GM23338 (cell line): ENCODE results near the gene CARMIL1. TPM values are rescaled to one million over a fixed set of nuclear protein-coding genes. Genes with fewer than 3 reads are reported as not detected.

Experiments
- ATAC-seq: fragments of 200-7000 bp; cut with Tn5 transposase; 3 replicates; pipeline ENCODE4 v1.9.1; 2020
- DNase-seq: peaks from one replicate; pipeline ENCODE4 v3.0.0-alpha.2; 2015; ENCODE audit warnings: low spot score
- H2AFZ ChIP-seq: fragments of 200-600 bp; sonication (generic); 2 replicates; pipeline ENCODE4 v1.8.0; 2016; ENCODE audit warnings: antibody characterized with exemption, mild to moderate bottlenecking, moderate library complexity
- H3F3A ChIP-seq: fragments of 200-600 bp; sonication (generic); replicated peaks from 2 replicates; pipeline ENCODE4 v1.8.0; 2017; ENCODE audit warnings: antibody characterized with exemption, mixed run types, low read depth
- H3K27ac ChIP-seq: fragments of 200-600 bp; sonication (generic); 2 replicates; pipeline ENCODE4 v1.6.1; 2016; ENCODE audit warnings: low read depth
- H3K27me3 ChIP-seq: fragments of 200-600 bp; sonication (generic); 2 replicates; pipeline ENCODE4 v1.8.0; 2016; ENCODE audit warnings: mild to moderate bottlenecking, mixed run types, moderate library complexity; ENCODE audit not compliant: insufficient read depth
- H3K36me3 ChIP-seq: fragments of 200-600 bp; sonication (generic); 2 replicates; pipeline ENCODE4 v1.8.0; 2016; ENCODE audit warnings: mild to moderate bottlenecking; ENCODE audit not compliant: insufficient read depth
- H3K4me1 ChIP-seq: fragments of 200-600 bp; sonication (generic); 2 replicates; pipeline ENCODE4 v1.8.0; 2016; ENCODE audit warnings: mild to moderate bottlenecking, moderate library complexity; ENCODE audit not compliant: insufficient read depth
- H3K4me2 ChIP-seq: fragments of 200-600 bp; sonication (generic); 2 replicates; pipeline ENCODE4 v1.7.1; 2017; ENCODE audit warnings: mixed run types
- H3K4me3 ChIP-seq: fragments of 200-600 bp; sonication (generic); 2 replicates; pipeline ENCODE4 v1.6.1; 2016; ENCODE audit warnings: mixed run types
- H3K79me2 ChIP-seq: fragments of 200-600 bp; sonication (generic); replicated peaks from 2 replicates; pipeline ENCODE4 v1.8.0; 2017; ENCODE audit warnings: mild to moderate bottlenecking; ENCODE audit not compliant: insufficient read depth
- H3K9me2 ChIP-seq: fragments of 200-600 bp; sonication (generic); 2 replicates; pipeline ENCODE4 v1.8.0; 2017; ENCODE audit not compliant: insufficient read depth
- H4K20me1 ChIP-seq: fragments of 200-600 bp; sonication (generic); replicated peaks from 2 replicates; pipeline ENCODE4 v1.8.0; 2017; ENCODE audit warnings: mild to moderate bottlenecking; ENCODE audit not compliant: insufficient read depth
- H3K27ac Mint-ChIP-seq: 2 replicates; pipeline ENCODE4 v1.8.0; 2020; ENCODE audit warnings: inconsistent platforms, mild to moderate bottlenecking, moderate library complexity, mixed read lengths
- H3K27me3 Mint-ChIP-seq: 3 replicates; pipeline ENCODE4 v1.8.0; 2022; ENCODE audit warnings: low read depth, mild to moderate bottlenecking, moderate library complexity, mixed read lengths, inconsistent platforms; ENCODE audit not compliant: insufficient read depth, poor library complexity
- H3K36me3 Mint-ChIP-seq: 3 replicates; pipeline ENCODE4 v1.8.0; 2021; ENCODE audit warnings: low read depth, mild to moderate bottlenecking, inconsistent platforms, moderate library complexity, mixed read lengths
- H3K4me1 Mint-ChIP-seq: 3 replicates; pipeline ENCODE4 v1.8.0; 2020; ENCODE audit warnings: mild to moderate bottlenecking, inconsistent platforms, mixed read lengths
- H3K4me3 Mint-ChIP-seq: 3 replicates; pipeline ENCODE4 v1.8.0; 2021; ENCODE audit warnings: moderate library complexity, mild to moderate bottlenecking, inconsistent platforms, mixed read lengths
- H3K9me3 Mint-ChIP-seq: 3 replicates; pipeline ENCODE4 v1.8.0; 2020; ENCODE audit warnings: moderate library complexity, mild to moderate bottlenecking, inconsistent platforms, mixed read lengths
- CREB1 ChIP-seq: fragments of 250-450 bp; sonication (Bioruptor Pico); IDR thresholded peaks from 2 replicates; pipeline ENCODE4 v1.5.0; 2020; ENCODE audit warnings: low read depth, mild to moderate bottlenecking, moderate library complexity
- EZH2 ChIP-seq: fragments of 200-600 bp; sonication (generic); IDR thresholded peaks from one replicate; pipeline ENCODE4 v1.8.0; 2017; ENCODE audit warnings: antibody characterized with exemption, mild to moderate bottlenecking, low read depth; ENCODE audit not compliant: unreplicated experiment
- EZH2phosphoT487 ChIP-seq: fragments of 200-600 bp; sonication (generic); IDR thresholded peaks from one replicate; pipeline ENCODE4 v1.8.1; 2018; ENCODE audit warnings: antibody characterized with exemption; ENCODE audit not compliant: unreplicated experiment
- JUNB ChIP-seq: IDR thresholded peaks from one replicate; pipeline ENCODE4 v1.6.1; 2016; ENCODE audit warnings: antibody characterized with exemption; ENCODE audit not compliant: unreplicated experiment
- NANOG ChIP-seq: IDR thresholded peaks from 2 replicates; pipeline ENCODE4 v1.6.1; 2016; ENCODE audit warnings: antibody characterized with exemption, borderline replicate concordance
- POLR2AphosphoS5 ChIP-seq: IDR thresholded peaks from 2 replicates; pipeline ENCODE4 v1.6.1; 2016; ENCODE audit warnings: antibody characterized with exemption, low read depth
- STAT1 ChIP-seq: IDR thresholded peaks from one replicate; pipeline ENCODE4 v1.6.1; 2016; ENCODE audit warnings: antibody characterized with exemption; ENCODE audit not compliant: unreplicated experiment
- ZNF114 ChIP-seq: fragments of 250-450 bp; sonication (Bioruptor Pico); IDR thresholded peaks from 2 replicates; pipeline ENCODE4 v1.5.0; 2020; ENCODE audit warnings: mild to moderate bottlenecking, moderate library complexity
- ZNF331 ChIP-seq: fragments of 250-450 bp; sonication (Bioruptor Pico); IDR thresholded peaks from 2 replicates; pipeline ENCODE4 v1.5.0; 2020; ENCODE audit warnings: low read depth, mild to moderate bottlenecking, moderate library complexity
- polyA plus RNA-seq: library from polyadenylated mRNA; unstranded; fragments of >200 nt; fragmentation: Nextera tagmentation; extraction: Ambion mirVana; gene quantifications from 2 replicates; pipeline ENCODE4 v1.2.1, GENCODE V29; 2016
- total RNA-seq: library from RNA; depleted of rRNA; stranded (reverse); fragments of >200 nt; shearing (Covaris generic); gene quantifications from 2 replicates; pipeline ENCODE4 v1.2.3, GENCODE V29; 2014
- TF ChIP-seq, protein P1 (sequence below), 2 experiments: fragments of 200-600 bp in 1 of 2; sonication (generic) in 1 of 2; conservative IDR thresholded peaks; 2 replicates each; pipeline versions ENCODE4 v1.5.1 to v1.6.1; 2016 to 2017; ENCODE audit warnings: antibody characterized with exemption in 2 of 2, low read depth in 2 of 2, mild to moderate bottlenecking in 2 of 2, moderate library complexity in 1 of 2
- TF ChIP-seq, protein P2 (sequence below): fragments of 250-450 bp; sonication (Bioruptor Pico); IDR thresholded peaks from 2 replicates; pipeline ENCODE4 v1.5.0; 2020; ENCODE audit warnings: mild to moderate bottlenecking, moderate library complexity

Gene CARMIL1
- total and polyA plus RNA-seq, 2 experiments from 2014 or later = 43.2 to 66.9 TPM

DNA sequence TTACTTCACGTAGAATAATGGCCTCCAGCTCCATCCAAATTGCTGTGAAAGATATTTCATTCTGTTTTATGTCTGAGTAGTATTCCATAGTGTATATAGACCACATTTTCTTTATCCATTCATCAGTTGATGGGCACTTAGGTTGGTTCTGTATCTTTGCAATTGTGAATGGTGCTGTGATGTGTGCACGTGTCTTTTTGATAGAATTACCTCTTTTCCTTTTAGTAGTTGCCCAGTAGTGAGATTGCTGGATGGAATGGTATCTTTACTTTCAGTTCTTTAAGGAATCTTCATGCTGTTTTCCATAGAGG, 91.8 kb downstream of the CARMIL1 start:
- Histone ChIP-seq H2AFZ (no peak overlapping the region), H3F3A (no peaks in the 10 kb centered on the region), H3K4me2 (peak overlapping the region; percentile 9; the same call in 1 of the 2 replicates), H3K79me2 (peaks cover 99% of the 10 kb centered on the region), H3K27ac (no peak overlapping the region), H3K4me1 (peaks cover 49% of the 10 kb centered on the region), H3K36me3 (no peaks in the 10 kb centered on the region), H4K20me1 (peaks cover 5% of the 10 kb centered on the region; the same call in 1 of the 2 replicates), H3K27me3 (no peaks in the 10 kb centered on the region), H3K9me2 (no peaks in the 10 kb centered on the region), H3K4me3 (no peak overlapping the region)
- TF ChIP-seq EZH2 (no peak), STAT1 (no peak), CREB1 (CRISPR knock-in tag) (no peak), NANOG (no peak), ZNF114 (CRISPR knock-in tag) (no peak), EZH2phosphoT487 (no peak), ZNF331 (no peak), POLR2AphosphoS5 (no peak)
- TF ChIP-seq, protein P1, sequence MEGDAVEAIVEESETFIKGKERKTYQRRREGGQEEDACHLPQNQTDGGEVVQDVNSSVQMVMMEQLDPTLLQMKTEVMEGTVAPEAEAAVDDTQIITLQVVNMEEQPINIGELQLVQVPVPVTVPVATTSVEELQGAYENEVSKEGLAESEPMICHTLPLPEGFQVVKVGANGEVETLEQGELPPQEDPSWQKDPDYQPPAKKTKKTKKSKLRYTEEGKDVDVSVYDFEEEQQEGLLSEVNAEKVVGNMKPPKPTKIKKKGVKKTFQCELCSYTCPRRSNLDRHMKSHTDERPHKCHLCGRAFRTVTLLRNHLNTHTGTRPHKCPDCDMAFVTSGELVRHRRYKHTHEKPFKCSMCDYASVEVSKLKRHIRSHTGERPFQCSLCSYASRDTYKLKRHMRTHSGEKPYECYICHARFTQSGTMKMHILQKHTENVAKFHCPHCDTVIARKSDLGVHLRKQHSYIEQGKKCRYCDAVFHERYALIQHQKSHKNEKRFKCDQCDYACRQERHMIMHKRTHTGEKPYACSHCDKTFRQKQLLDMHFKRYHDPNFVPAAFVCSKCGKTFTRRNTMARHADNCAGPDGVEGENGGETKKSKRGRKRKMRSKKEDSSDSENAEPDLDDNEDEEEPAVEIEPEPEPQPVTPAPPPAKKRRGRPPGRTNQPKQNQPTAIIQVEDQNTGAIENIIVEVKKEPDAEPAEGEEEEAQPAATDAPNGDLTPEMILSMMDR (conservative IDR thresholded peaks at IDR 0.05; ENCODE audit: low read depth in 2 of 2) = no peak
- Mint-ChIP-seq H3K36me3 (peaks cover 6% of the 10 kb centered on the region; the same call in 2 of the 3 replicates), H3K9me3 (peaks cover 7% of the 10 kb centered on the region; the same call in 2 of the 3 replicates), H3K27ac (no peak overlapping the region), H3K4me3 (no peak overlapping the region), H3K4me1 (peaks cover 49% of the 10 kb centered on the region), H3K27me3 (no peaks in the 10 kb centered on the region)
- DNase-seq = no peak
- no peak for ATAC-seq

DNA sequence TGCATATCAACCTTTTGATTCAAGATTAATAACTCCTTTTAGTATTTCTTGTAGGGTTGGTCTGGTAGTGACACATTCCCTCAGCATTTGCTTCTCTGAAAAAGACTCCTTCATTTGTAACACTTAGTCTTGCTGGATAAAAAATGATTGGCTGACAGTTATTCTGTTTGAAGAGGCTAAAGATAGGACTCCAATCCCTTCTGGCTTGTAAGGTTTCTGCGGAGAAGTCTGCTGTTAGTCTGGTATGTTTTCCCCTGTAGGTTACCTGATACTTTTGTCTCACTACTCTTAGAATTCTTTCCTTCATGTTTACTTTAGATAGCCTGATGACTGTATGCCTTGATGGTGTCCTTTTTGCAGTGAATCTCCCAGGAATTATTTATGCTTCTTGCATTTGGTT, 96.0 kb downstream of the CARMIL1 start:
- Histone ChIP-seq H2AFZ (no peak overlapping the region), H3K4me3 (no peak overlapping the region), H3K4me1 (peaks cover 14% of the 10 kb centered on the region), H3K79me2 (peaks cover 98% of the 10 kb centered on the region), H3K27ac (no peak overlapping the region), H4K20me1 (no peaks in the 10 kb centered on the region; the same call in 1 of the 2 replicates), H3K4me2 (no peak overlapping the region), H3K27me3 (no peaks in the 10 kb centered on the region), H3F3A (no peaks in the 10 kb centered on the region), H3K36me3 (no peaks in the 10 kb centered on the region), H3K9me2 (no peaks in the 10 kb centered on the region)
- Mint-ChIP-seq H3K4me1 (peaks cover 23% of the 10 kb centered on the region), H3K27me3 (no peaks in the 10 kb centered on the region), H3K36me3 (peaks cover 6% of the 10 kb centered on the region; the same call in 2 of the 3 replicates), H3K4me3 (no peak overlapping the region), H3K9me3 (peaks cover 7% of the 10 kb centered on the region; the same call in 2 of the 3 replicates), H3K27ac (no peak overlapping the region)
- ATAC-seq (no peak), DNase-seq (no peak)
- TF ChIP-seq EZH2 = no peak
- no peak for TF ChIP-seq CREB1 (CRISPR knock-in tag)
- TF ChIP-seq, protein P2, sequence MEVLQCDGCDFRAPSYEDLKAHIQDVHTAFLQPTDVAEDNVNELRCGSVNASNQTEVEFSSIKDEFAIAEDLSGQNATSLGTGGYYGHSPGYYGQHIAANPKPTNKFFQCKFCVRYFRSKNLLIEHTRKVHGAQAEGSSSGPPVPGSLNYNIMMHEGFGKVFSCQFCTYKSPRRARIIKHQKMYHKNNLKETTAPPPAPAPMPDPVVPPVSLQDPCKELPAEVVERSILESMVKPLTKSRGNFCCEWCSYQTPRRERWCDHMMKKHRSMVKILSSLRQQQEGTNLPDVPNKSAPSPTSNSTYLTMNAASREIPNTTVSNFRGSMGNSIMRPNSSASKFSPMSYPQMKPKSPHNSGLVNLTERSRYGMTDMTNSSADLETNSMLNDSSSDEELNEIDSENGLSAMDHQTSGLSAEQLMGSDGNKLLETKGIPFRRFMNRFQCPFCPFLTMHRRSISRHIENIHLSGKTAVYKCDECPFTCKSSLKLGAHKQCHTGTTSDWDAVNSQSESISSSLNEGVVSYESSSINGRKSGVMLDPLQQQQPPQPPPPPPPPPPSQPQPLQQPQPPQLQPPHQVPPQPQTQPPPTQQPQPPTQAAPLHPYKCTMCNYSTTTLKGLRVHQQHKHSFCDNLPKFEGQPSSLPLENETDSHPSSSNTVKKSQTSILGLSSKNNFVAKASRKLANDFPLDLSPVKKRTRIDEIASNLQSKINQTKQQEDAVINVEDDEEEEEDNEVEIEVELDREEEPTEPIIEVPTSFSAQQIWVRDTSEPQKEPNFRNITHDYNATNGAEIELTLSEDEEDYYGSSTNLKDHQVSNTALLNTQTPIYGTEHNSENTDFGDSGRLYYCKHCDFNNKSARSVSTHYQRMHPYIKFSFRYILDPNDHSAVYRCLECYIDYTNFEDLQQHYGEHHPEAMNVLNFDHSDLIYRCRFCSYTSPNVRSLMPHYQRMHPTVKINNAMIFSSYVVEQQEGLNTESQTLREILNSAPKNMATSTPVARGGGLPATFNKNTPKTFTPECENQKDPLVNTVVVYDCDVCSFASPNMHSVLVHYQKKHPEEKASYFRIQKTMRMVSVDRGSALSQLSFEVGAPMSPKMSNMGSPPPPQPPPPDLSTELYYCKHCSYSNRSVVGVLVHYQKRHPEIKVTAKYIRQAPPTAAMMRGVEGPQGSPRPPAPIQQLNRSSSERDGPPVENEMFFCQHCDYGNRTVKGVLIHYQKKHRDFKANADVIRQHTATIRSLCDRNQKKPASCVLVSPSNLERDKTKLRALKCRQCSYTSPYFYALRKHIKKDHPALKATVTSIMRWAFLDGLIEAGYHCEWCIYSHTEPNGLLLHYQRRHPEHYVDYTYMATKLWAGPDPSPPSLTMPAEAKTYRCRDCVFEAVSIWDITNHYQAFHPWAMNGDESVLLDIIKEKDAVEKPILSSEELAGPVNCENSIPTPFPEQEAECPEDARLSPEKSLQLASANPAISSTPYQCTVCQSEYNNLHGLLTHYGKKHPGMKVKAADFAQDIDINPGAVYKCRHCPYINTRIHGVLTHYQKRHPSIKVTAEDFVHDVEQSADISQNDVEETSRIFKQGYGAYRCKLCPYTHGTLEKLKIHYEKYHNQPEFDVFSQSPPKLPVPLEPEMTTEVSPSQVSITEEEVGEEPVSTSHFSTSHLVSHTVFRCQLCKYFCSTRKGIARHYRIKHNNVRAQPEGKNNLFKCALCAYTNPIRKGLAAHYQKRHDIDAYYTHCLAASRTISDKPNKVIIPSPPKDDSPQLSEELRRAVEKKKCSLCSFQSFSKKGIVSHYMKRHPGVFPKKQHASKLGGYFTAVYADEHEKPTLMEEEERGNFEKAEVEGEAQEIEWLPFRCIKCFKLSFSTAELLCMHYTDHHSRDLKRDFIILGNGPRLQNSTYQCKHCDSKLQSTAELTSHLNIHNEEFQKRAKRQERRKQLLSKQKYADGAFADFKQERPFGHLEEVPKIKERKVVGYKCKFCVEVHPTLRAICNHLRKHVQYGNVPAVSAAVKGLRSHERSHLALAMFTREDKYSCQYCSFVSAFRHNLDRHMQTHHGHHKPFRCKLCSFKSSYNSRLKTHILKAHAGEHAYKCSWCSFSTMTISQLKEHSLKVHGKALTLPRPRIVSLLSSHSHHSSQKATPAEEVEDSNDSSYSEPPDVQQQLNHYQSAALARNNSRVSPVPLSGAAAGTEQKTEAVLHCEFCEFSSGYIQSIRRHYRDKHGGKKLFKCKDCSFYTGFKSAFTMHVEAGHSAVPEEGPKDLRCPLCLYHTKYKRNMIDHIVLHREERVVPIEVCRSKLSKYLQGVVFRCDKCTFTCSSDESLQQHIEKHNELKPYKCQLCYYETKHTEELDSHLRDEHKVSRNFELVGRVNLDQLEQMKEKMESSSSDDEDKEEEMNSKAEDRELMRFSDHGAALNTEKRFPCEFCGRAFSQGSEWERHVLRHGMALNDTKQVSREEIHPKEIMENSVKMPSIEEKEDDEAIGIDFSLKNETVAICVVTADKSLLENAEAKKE (CRISPR knock-in tag) = no peak
- TF ChIP-seq NANOG = no peak
- no peak for TF ChIP-seq JUNB
- no peak for TF ChIP-seq EZH2phosphoT487
